Vagina (tissue), 2 donors: ENCODE data around the gene NFE2L1.

Experiments
- POLR2A ChIP-seq, 2 donors: fragments of 450-650 bp; IDR thresholded peaks; one replicate each; pipeline ENCODE4 v1.6.1; 2017; ENCODE audit warnings: antibody characterized with exemption in 2 of 2, mild to moderate bottlenecking in 2 of 2, moderate library complexity in 2 of 2
- POLR2AphosphoS5 ChIP-seq, 2 donors: sonication (generic); formaldehyde crosslinking; IDR thresholded peaks; one replicate each; pipeline ENCODE4 v1.9.0; 2017; ENCODE audit warnings: antibody characterized with exemption in 2 of 2, mild to moderate bottlenecking in 2 of 2, low read depth in 1 of 2; ENCODE audit not compliant: insufficient read depth in 1 of 2
- TF ChIP-seq, protein P1 (sequence below), 3 experiments: fragments of 450-650 bp in 2 of 3; fragments of 200-600 bp in 1 of 3; sonication (generic) in 1 of 3; IDR thresholded peaks; one replicate each; pipeline ENCODE4 v1.5.1; 2017 to 2019; ENCODE audit warnings: antibody characterized with exemption in 3 of 3, mild to moderate bottlenecking in 2 of 3, moderate library complexity in 2 of 3

DNA sequence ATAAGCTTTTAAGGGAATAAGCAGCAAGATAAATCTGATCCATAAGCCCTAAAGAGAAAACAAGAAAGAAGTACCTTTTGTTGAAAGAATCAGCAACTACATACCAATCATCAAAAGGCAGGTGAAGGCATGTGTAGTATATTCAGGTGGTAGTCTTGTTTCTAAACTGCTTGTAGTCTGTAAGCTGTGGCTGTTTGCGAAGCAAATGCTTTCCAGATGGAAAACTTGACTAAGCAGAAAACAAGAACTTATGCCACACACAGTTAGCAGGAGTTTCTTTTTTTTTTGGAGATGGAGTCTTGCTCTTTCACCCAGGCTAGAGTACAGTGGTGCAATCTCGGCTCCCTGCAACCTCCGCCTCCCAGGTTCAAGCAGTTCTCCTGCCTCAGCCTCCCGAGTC, 47.5 kb downstream of the NFE2L1 start:
- TF ChIP-seq, protein P1, sequence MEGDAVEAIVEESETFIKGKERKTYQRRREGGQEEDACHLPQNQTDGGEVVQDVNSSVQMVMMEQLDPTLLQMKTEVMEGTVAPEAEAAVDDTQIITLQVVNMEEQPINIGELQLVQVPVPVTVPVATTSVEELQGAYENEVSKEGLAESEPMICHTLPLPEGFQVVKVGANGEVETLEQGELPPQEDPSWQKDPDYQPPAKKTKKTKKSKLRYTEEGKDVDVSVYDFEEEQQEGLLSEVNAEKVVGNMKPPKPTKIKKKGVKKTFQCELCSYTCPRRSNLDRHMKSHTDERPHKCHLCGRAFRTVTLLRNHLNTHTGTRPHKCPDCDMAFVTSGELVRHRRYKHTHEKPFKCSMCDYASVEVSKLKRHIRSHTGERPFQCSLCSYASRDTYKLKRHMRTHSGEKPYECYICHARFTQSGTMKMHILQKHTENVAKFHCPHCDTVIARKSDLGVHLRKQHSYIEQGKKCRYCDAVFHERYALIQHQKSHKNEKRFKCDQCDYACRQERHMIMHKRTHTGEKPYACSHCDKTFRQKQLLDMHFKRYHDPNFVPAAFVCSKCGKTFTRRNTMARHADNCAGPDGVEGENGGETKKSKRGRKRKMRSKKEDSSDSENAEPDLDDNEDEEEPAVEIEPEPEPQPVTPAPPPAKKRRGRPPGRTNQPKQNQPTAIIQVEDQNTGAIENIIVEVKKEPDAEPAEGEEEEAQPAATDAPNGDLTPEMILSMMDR (IDR thresholded peaks at IDR 0.05), result no peak
- TF ChIP-seq POLR2A (IDR thresholded peaks at IDR 0.05) (no peak), POLR2AphosphoS5 (IDR thresholded peaks at IDR 0.05; ENCODE audit: insufficient read depth in 1 of 2, low read depth in 1 of 2) (no peak)
